Osteoblast (primary cell): ENCODE results near the gene CKMT2. TPM values are rescaled to one million over a fixed set of nuclear protein-coding genes. Genes with fewer than 3 reads are reported as not detected.
A peak's percentile ranks its signal among the peaks of the same experiment; 100 is the strongest.
"Not testable (repeated sequence)": the region's sequence is repeated elsewhere in the genome, so short reads cannot be mapped to it uniquely, and the experiment has no call there.

ENCODE experiments used
- DNase-seq: peaks from one replicate; pipeline ENCODE4 v3.0.0; 2011; ENCODE audit warnings: low spot score, mixed read lengths; ENCODE audit not compliant: insufficient read length; ENCODE audit errors: missing footprints
- H2AFZ ChIP-seq: 2 replicates; pipeline ENCODE4 v1.6.0; 2011; ENCODE audit warnings: mild to moderate bottlenecking, low read length
- H3K27ac ChIP-seq: 2 replicates; pipeline ENCODE4 v1.5.1; 2011; ENCODE audit warnings: mild to moderate bottlenecking, low read depth, low read length, moderate library complexity
- H3K27me3 ChIP-seq: 2 replicates; pipeline ENCODE4 v1.6.0; 2012; ENCODE audit warnings: mild to moderate bottlenecking, control low read depth, inconsistent platforms, low read length, moderate library complexity; ENCODE audit not compliant: insufficient read depth
- H3K36me3 ChIP-seq: 2 replicates; pipeline ENCODE4 v1.5.1; 2011; ENCODE audit warnings: mild to moderate bottlenecking, low read length, control low read depth, moderate library complexity; ENCODE audit not compliant: insufficient read depth
- H3K4me1 ChIP-seq: 2 replicates; pipeline ENCODE4 v1.5.1; 2011; ENCODE audit warnings: mild to moderate bottlenecking, low read length, control low read depth, moderate library complexity; ENCODE audit not compliant: insufficient read depth
- H3K4me2 ChIP-seq: 2 replicates; pipeline ENCODE4 v1.6.0; 2011; ENCODE audit warnings: mild to moderate bottlenecking, low read length; ENCODE audit not compliant: insufficient read depth
- H3K4me3 ChIP-seq: fragments of 200-600 bp; sonication (generic); 3 replicates; pipeline ENCODE4 v1.5.1; 2012; ENCODE audit warnings: mild to moderate bottlenecking, low read length, inconsistent platforms; ENCODE audit not compliant: insufficient read depth
- H3K79me2 ChIP-seq: 2 replicates; pipeline ENCODE4 v1.6.0; 2012; ENCODE audit warnings: mild to moderate bottlenecking, low read length, control low read depth, inconsistent platforms; ENCODE audit not compliant: insufficient read depth
- H3K9me3 ChIP-seq: 2 replicates; pipeline ENCODE4 v1.5.1; 2011; ENCODE audit warnings: low read depth, low read length, control low read depth
- H4K20me1 ChIP-seq: 2 replicates; pipeline ENCODE4 v1.6.0; 2012; ENCODE audit warnings: mild to moderate bottlenecking, low read length, control low read depth; ENCODE audit not compliant: insufficient read depth
- total RNA-seq: library from RNA; depleted of rRNA; stranded (reverse); fragments of >200 nt; gene quantifications from 2 replicates; pipeline ENCODE4 v1.2.3, GENCODE V29; 2012
- TF ChIP-seq, protein P1 (sequence below): IDR thresholded peaks from 2 replicates; pipeline ENCODE4 v1.5.1; 2011; ENCODE audit warnings: mild to moderate bottlenecking, low read depth, low read length, moderate library complexity; ENCODE audit errors: extremely low read depth

Gene CKMT2
- total RNA-seq, 1 donor, result 1.4 TPM

DNA sequence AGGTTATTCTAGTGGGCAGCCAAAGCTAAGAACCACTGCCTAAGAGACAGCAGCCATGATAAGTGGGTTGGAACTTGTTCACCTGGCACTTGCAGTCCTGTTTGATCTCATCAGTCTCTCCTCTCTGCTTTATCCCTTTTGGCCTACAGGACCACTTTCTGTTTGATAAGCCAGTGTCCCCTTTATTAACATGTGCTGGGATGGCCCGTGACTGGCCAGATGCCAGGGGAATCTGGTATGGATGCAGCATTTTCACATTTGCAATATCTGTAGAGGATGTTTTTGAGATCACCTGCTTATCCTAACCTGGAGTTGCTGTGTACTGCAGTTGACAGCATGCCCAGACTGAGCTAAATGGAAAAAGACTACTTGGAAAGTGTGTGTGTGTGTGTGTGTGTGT is 23.6 kb downstream of the CKMT2 start:
- H3K9me3 ChIP-seq, result no peaks in the 10 kb centered on the region
- H3K4me2 ChIP-seq, result no peak overlapping the region
- no peak overlapping the region for H3K27ac ChIP-seq
- H3K4me3 ChIP-seq, result no peak overlapping the region
- H3K4me1 ChIP-seq, result no peaks in the 10 kb centered on the region
- no peaks in the 10 kb centered on the region for H3K36me3 ChIP-seq
- DNase-seq, result no peak
- TF ChIP-seq, protein P1, sequence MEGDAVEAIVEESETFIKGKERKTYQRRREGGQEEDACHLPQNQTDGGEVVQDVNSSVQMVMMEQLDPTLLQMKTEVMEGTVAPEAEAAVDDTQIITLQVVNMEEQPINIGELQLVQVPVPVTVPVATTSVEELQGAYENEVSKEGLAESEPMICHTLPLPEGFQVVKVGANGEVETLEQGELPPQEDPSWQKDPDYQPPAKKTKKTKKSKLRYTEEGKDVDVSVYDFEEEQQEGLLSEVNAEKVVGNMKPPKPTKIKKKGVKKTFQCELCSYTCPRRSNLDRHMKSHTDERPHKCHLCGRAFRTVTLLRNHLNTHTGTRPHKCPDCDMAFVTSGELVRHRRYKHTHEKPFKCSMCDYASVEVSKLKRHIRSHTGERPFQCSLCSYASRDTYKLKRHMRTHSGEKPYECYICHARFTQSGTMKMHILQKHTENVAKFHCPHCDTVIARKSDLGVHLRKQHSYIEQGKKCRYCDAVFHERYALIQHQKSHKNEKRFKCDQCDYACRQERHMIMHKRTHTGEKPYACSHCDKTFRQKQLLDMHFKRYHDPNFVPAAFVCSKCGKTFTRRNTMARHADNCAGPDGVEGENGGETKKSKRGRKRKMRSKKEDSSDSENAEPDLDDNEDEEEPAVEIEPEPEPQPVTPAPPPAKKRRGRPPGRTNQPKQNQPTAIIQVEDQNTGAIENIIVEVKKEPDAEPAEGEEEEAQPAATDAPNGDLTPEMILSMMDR, result no peak
- no peak overlapping the region for H2AFZ ChIP-seq
- no peaks in the 10 kb centered on the region for H3K79me2 ChIP-seq
- no peaks in the 10 kb centered on the region for H4K20me1 ChIP-seq
- H3K27me3 ChIP-seq, result no peaks in the 10 kb centered on the region

DNA sequence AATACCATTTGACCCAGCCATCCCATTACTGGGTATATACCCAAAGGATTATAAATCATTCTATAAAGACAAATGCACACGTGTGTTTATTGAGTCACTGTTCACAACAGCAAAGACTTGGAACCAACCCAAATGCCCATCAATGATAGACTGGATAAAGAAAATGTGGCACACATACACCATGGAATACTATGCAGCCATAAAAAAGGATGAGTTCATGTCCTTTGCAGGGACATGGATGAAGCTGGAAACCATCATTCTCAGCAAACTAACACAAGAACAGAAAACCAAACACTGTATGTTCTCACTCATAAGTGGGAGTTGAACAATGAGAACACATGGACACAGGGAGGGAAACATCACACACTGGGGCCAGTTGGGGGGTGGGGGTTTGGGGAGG is 29.7 kb downstream of the CKMT2 start:
- H3K4me1 ChIP-seq, H3K9me3 ChIP-seq, H3K36me3 ChIP-seq, H3K27ac ChIP-seq, H3K4me2 ChIP-seq, H3K4me3 ChIP-seq, H4K20me1 ChIP-seq, H3K27me3 ChIP-seq, DNase-seq, H2AFZ ChIP-seq, H3K79me2 ChIP-seq: not testable (repeated sequence)

DNA sequence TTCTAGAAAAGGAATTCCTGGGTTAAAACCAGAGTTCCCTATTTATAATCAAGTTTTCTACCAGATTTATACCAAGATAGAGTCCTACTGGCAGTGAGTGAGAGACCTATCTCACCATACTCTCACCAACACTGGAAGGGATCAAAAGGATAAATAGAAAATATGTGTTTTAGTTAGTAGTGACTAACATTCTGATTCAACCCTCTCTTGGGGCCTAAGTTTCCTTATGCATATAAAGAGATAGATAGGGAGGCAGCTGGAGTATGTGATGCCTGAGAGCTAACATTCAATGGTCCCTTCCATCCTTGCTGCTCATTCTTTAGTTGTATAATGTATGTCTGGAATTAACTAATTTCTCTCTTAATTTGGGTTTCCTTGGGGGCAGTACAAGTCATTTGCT is 32.0 kb downstream of the CKMT2 start:
- no peaks in the 10 kb centered on the region for H3K9me3 ChIP-seq
- H2AFZ ChIP-seq, result no peak overlapping the region
- H4K20me1 ChIP-seq, result peaks cover 2% of the 10 kb centered on the region
- TF ChIP-seq, protein P1, result no peak
- DNase-seq, result no peak
- no peak overlapping the region for H3K27ac ChIP-seq
- H3K4me3 ChIP-seq, result no peak overlapping the region
- H3K27me3 ChIP-seq, result no peaks in the 10 kb centered on the region
- H3K36me3 ChIP-seq, result no peaks in the 10 kb centered on the region
- H3K79me2 ChIP-seq, result peaks cover 19% of the 10 kb centered on the region
- peaks cover 22% of the 10 kb centered on the region for H3K4me1 ChIP-seq
- no peak overlapping the region for H3K4me2 ChIP-seq

DNA sequence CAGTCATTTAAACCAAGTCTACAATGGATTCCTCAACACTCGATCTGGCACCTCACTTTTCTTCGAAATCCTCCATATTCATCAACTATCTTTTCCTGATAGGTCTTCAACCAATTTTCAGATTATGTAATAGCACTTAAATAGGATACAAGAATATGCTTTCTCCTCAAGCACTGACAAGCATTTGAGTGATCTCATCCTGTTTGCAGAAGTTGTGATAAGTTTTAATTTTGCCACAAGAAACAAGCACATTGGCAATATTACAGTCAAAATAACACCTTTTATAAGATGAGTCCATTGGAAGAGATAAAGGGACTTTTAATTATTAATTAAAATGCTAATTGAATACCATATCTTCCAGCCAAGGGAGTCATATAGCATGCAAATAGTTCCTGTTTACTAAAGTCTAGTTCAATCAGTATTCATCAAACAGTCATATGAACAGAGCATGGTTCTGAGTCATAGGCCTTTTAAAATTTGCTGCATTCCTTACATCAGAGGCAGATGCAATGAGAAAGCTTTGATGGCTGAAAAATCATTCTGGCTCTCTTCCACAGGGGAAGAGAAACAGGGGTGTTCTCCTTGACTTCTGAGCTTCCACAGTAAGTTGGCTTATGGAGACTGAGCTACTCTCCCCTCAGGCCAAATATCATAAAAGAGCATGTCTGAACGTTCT is 35.5 kb downstream of the CKMT2 start:
- Histone ChIP-seq H3K36me3 (no peaks in the 10 kb centered on the region), H3K4me1 (peaks cover 22% of the 10 kb centered on the region), H3K27me3 (no peaks in the 10 kb centered on the region), H2AFZ (no peak overlapping the region), H4K20me1 (peaks cover 2% of the 10 kb centered on the region), H3K27ac (peak overlapping the region; percentile 67), H3K4me3 (no peak overlapping the region), H3K4me2 (peak overlapping the region; percentile 13), H3K9me3 (no peaks in the 10 kb centered on the region), H3K79me2 (peaks cover 27% of the 10 kb centered on the region)
- TF ChIP-seq, protein P1, result no peak
- DNase-seq, result peak; percentile 80
